ENCODE data around the gene PTGIR. TPM values are rescaled to one million over a fixed set of nuclear protein-coding genes. Genes with fewer than 3 reads are reported as not detected.

The PTGIR gene
- total RNA-seq, 1 donor from 2014 or later, result 0.26 TPM

GRCh38 chr19:46644720-46645119, 19.8 kb upstream of the PTGIR start:
- Histone ChIP-seq H3K4me3 (ENCODE audit: low read depth, low read length) (no peak overlapping the region), H3K36me3 (ENCODE audit: control insufficient read depth, insufficient read depth, low read length) (no peaks in the 10 kb centered on the region), H3K27me3 (ENCODE audit: control insufficient read depth, insufficient read depth, low read length) (peaks cover 17% of the 10 kb centered on the region)
- no peak for TF ChIP-seq CTCF (IDR thresholded peaks at IDR 0.05; ENCODE audit: insufficient read depth, low read length, severe bottlenecking)
- DNase-seq (ENCODE audit: low read depth) (no peak), FAIRE-seq (no peak)

GRCh38 chr19:46640656-46641055, 15.8 kb upstream of the PTGIR start:
- no peak for TF ChIP-seq CTCF (IDR thresholded peaks at IDR 0.05; ENCODE audit: insufficient read depth, low read length, severe bottlenecking)
- H3K4me3 ChIP-seq (ENCODE audit: low read depth, low read length), result no peak overlapping the region
- no peaks in the 10 kb centered on the region for H3K36me3 ChIP-seq (ENCODE audit: control insufficient read depth, insufficient read depth, low read length)
- DNase-seq (ENCODE audit: low read depth) (no peak), FAIRE-seq (no peak)
- H3K27me3 ChIP-seq (ENCODE audit: control insufficient read depth, insufficient read depth, low read length), result peaks cover 14% of the 10 kb centered on the region

- FAIRE-seq, result no peak
- DNase-seq (ENCODE audit: low read depth), result no peak
- no peaks in the 10 kb centered on the region for H3K36me3 ChIP-seq (ENCODE audit: control insufficient read depth, insufficient read depth, low read length)
- TF ChIP-seq CTCF (IDR thresholded peaks at IDR 0.05; ENCODE audit: insufficient read depth, low read length, severe bottlenecking), result no peak
- peak overlapping the region; percentile 27 for H3K4me3 ChIP-seq (ENCODE audit: low read depth, low read length)
- peaks cover 16% of the 10 kb centered on the region for H3K27me3 ChIP-seq (ENCODE audit: control insufficient read depth, insufficient read depth, low read length)
Measured at GRCh38 chr19:46639358-46640182, 14.7 kb upstream of the PTGIR start.

- H3K27me3 ChIP-seq (ENCODE audit: control insufficient read depth, insufficient read depth, low read length), result peaks cover 16% of the 10 kb centered on the region
- DNase-seq (ENCODE audit: low read depth), result no peak
- H3K4me3 ChIP-seq (ENCODE audit: low read depth, low read length), result no peak overlapping the region
- TF ChIP-seq CTCF (IDR thresholded peaks at IDR 0.05; ENCODE audit: insufficient read depth, low read length, severe bottlenecking), result no peak
- FAIRE-seq, result no peak
- H3K36me3 ChIP-seq (ENCODE audit: control insufficient read depth, insufficient read depth, low read length), result no peaks in the 10 kb centered on the region
Measured at GRCh38 chr19:46637224-46637623, 12.3 kb upstream of the PTGIR start.

- Histone ChIP-seq H3K27me3 (ENCODE audit: control insufficient read depth, insufficient read depth, low read length) (peaks cover 16% of the 10 kb centered on the region), H3K4me3 (ENCODE audit: low read depth, low read length) (no peak within 1 kb of the TSS), H3K36me3 (ENCODE audit: control insufficient read depth, insufficient read depth, low read length) (no peaks in the 10 kb centered on the region)
- no peak for TF ChIP-seq CTCF (IDR thresholded peaks at IDR 0.05; ENCODE audit: insufficient read depth, low read length, severe bottlenecking)
- FAIRE-seq (no peak), DNase-seq (ENCODE audit: low read depth) (no peak)
Measured at GRCh38 chr19:46635920-46636761, 11.3 kb upstream of the PTGIR start, which contains the start of gene GNG8. GNG8 (minus strand) TSS chr19:46636202; CDS start chr19:46634682, 1,520 bp downstream.

All from bronchial epithelial cell (primary cell).